ENCODE data around the gene TENM4. TPM values are rescaled to one million over a fixed set of nuclear protein-coding genes. Genes with fewer than 3 reads are reported as not detected.

Gene TENM4
- total RNA-seq, 1 experiment from 2014 or later, result 25.0 TPM

- TF ChIP-seq SMAD4 (CRISPR knock-in tag; IDR thresholded peaks at IDR 0.05) (no peak), ZNF416 (CRISPR knock-in tag; IDR thresholded peaks at IDR 0.05) (no peak), IRF2 (CRISPR knock-in tag; IDR thresholded peaks at IDR 0.05; ENCODE audit: borderline replicate concordance, low read depth) (no peak), TP53 (CRISPR knock-in tag; IDR thresholded peaks at IDR 0.05) (no peak), FOXK1 (CRISPR knock-in tag; IDR thresholded peaks at IDR 0.05) (no peak), SOX15 (CRISPR knock-in tag; IDR thresholded peaks at IDR 0.05) (no peak)
- H3K27me3 Mint-ChIP-seq (ENCODE audit: low read depth), result peaks cover 8% of the 10 kb centered on the region
- H3K27ac Mint-ChIP-seq, result no peak overlapping the region
- POLR2A ChIA-PET, result no interaction called here
- no peaks in the 10 kb centered on the region for H3K36me3 Mint-ChIP-seq
- H3K9me3 Mint-ChIP-seq, result no peaks in the 10 kb centered on the region
- H3K4me3 Mint-ChIP-seq, result no peak overlapping the region
- CTCF ChIA-PET, result interaction anchor here (1.6 kb wide), 1 partner anchor 73 kb away, joined by 3 read pairs; no protein-coding TSS in a partner anchor
- DNase-seq (ENCODE audit: low spot score) (no peak), ATAC-seq (no peak)
- H3K4me1 Mint-ChIP-seq, result peaks cover 9% of the 10 kb centered on the region
Measured at GRCh38 chr11:79026803-79027445, 413.9 kb downstream of the TENM4 start.

- H3K4me1 Mint-ChIP-seq, result peaks cover 18% of the 10 kb centered on the region
- ChIA-PET CTCF (interaction anchor here (1.2 kb wide), 1 partner anchor 62 kb away, joined by 3 read pairs; no protein-coding TSS in a partner anchor), POLR2A (no interaction called here)
- H3K4me3 Mint-ChIP-seq, result no peak overlapping the region
- DNase-seq (ENCODE audit: low spot score), result no peak
- no peak for TF ChIP-seq OVOL2 (CRISPR knock-in tag; IDR thresholded peaks at IDR 0.05; ENCODE audit: borderline replicate concordance)
- no peak for TF ChIP-seq JAZF1 (CRISPR knock-in tag; IDR thresholded peaks at IDR 0.05)
- TF ChIP-seq TEAD4 (CRISPR knock-in tag; IDR thresholded peaks at IDR 0.05), result no peak
- TF ChIP-seq, protein P1, sequence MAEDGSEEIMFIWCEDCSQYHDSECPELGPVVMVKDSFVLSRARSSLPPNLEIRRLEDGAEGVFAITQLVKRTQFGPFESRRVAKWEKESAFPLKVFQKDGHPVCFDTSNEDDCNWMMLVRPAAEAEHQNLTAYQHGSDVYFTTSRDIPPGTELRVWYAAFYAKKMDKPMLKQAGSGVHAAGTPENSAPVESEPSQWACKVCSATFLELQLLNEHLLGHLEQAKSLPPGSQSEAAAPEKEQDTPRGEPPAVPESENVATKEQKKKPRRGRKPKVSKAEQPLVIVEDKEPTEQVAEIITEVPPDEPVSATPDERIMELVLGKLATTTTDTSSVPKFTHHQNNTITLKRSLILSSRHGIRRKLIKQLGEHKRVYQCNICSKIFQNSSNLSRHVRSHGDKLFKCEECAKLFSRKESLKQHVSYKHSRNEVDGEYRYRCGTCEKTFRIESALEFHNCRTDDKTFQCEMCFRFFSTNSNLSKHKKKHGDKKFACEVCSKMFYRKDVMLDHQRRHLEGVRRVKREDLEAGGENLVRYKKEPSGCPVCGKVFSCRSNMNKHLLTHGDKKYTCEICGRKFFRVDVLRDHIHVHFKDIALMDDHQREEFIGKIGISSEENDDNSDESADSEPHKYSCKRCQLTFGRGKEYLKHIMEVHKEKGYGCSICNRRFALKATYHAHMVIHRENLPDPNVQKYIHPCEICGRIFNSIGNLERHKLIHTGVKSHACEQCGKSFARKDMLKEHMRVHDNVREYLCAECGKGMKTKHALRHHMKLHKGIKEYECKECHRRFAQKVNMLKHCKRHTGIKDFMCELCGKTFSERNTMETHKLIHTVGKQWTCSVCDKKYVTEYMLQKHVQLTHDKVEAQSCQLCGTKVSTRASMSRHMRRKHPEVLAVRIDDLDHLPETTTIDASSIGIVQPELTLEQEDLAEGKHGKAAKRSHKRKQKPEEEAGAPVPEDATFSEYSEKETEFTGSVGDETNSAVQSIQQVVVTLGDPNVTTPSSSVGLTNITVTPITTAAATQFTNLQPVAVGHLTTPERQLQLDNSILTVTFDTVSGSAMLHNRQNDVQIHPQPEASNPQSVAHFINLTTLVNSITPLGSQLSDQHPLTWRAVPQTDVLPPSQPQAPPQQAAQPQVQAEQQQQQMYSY (CRISPR knock-in tag; IDR thresholded peaks at IDR 0.05), result no peak
- no peak for TF ChIP-seq GABPB1 (CRISPR knock-in tag; IDR thresholded peaks at IDR 0.05)
- TF ChIP-seq EMX1 (CRISPR knock-in tag; IDR thresholded peaks at IDR 0.05), result no peak
- no peak for TF ChIP-seq ZNF232 (CRISPR knock-in tag; IDR thresholded peaks at IDR 0.05)
- no peak for TF ChIP-seq CDX4 (CRISPR knock-in tag; IDR thresholded peaks at IDR 0.05; ENCODE audit: borderline replicate concordance)
- TF ChIP-seq ETV6 (CRISPR knock-in tag; IDR thresholded peaks at IDR 0.05), result no peak
- TF ChIP-seq TP53 (CRISPR knock-in tag; IDR thresholded peaks at IDR 0.05), result no peak
- no peak for TF ChIP-seq PRRX2 (CRISPR knock-in tag; IDR thresholded peaks at IDR 0.05)
- TF ChIP-seq ZNF396 (CRISPR knock-in tag; IDR thresholded peaks at IDR 0.05; ENCODE audit: borderline replicate concordance), result no peak
- TF ChIP-seq ZNF416 (CRISPR knock-in tag; IDR thresholded peaks at IDR 0.05), result no peak
- TF ChIP-seq NR2C2 (CRISPR knock-in tag; IDR thresholded peaks at IDR 0.05), result no peak
- TF ChIP-seq FOXP1 (CRISPR knock-in tag; IDR thresholded peaks at IDR 0.05; ENCODE audit: borderline replicate concordance), result no peak
- H3K27me3 Mint-ChIP-seq (ENCODE audit: low read depth), result peaks cover 8% of the 10 kb centered on the region
- ATAC-seq, result peak; percentile 92
- no peaks in the 10 kb centered on the region for H3K36me3 Mint-ChIP-seq
- peak overlapping the region; percentile 20; the same call in 1 of the 2 replicates for H3K27ac Mint-ChIP-seq
- H3K9me3 Mint-ChIP-seq, result no peaks in the 10 kb centered on the region
Measured at GRCh38 chr11:79025622-79026021, 415.2 kb downstream of the TENM4 start.

GRCh38 chr11:79025097-79025496, 415.7 kb downstream of the TENM4 start:
- ATAC-seq (no peak), DNase-seq (ENCODE audit: low spot score) (no peak)
- POLR2A ChIA-PET, result no interaction called here
- Mint-ChIP-seq H3K4me1 (peaks cover 18% of the 10 kb centered on the region), H3K27me3 (ENCODE audit: low read depth) (peaks cover 8% of the 10 kb centered on the region), H3K27ac (no peak overlapping the region), H3K4me3 (no peak overlapping the region), H3K36me3 (no peaks in the 10 kb centered on the region), H3K9me3 (no peaks in the 10 kb centered on the region)
- no peak for TF ChIP-seq MYBL2 (CRISPR knock-in tag; IDR thresholded peaks at IDR 0.05)
- TF ChIP-seq CBFB (CRISPR knock-in tag; IDR thresholded peaks at IDR 0.05; ENCODE audit: low read depth), result no peak
- no peak for TF ChIP-seq ZNF416 (CRISPR knock-in tag; IDR thresholded peaks at IDR 0.05)
- no peak for TF ChIP-seq TEAD1 (CRISPR knock-in tag; IDR thresholded peaks at IDR 0.05)
- no peak for TF ChIP-seq ERG (CRISPR knock-in tag; IDR thresholded peaks at IDR 0.05)
- CTCF ChIA-PET, result interaction anchor here (1.0 to 1.2 kb wide), 2 partner anchors 62 to 227 kb away, joined by 3 to 4 read pairs; no protein-coding TSS in a partner anchor

Data from WTC11 (cell line).